GM23338 (cell line): ENCODE results near the gene GJB3. TPM values are rescaled to one million over a fixed set of nuclear protein-coding genes. Genes with fewer than 3 reads are reported as not detected.

Experiments used
- ATAC-seq: fragments of 200-7000 bp; cut with Tn5 transposase; 3 replicates; pipeline ENCODE4 v1.9.1; 2020
- DNase-seq: peaks from one replicate; pipeline ENCODE4 v3.0.0-alpha.2; 2015; ENCODE audit warnings: low spot score
- H2AFZ ChIP-seq: fragments of 200-600 bp; sonication (generic); 2 replicates; pipeline ENCODE4 v1.8.0; 2016; ENCODE audit warnings: antibody characterized with exemption, mild to moderate bottlenecking, moderate library complexity
- H3F3A ChIP-seq: fragments of 200-600 bp; sonication (generic); replicated peaks from 2 replicates; pipeline ENCODE4 v1.8.0; 2017; ENCODE audit warnings: antibody characterized with exemption, mixed run types, low read depth
- H3K27ac ChIP-seq: fragments of 200-600 bp; sonication (generic); 2 replicates; pipeline ENCODE4 v1.6.1; 2016; ENCODE audit warnings: low read depth
- H3K27me3 ChIP-seq: fragments of 200-600 bp; sonication (generic); 2 replicates; pipeline ENCODE4 v1.8.0; 2016; ENCODE audit warnings: mild to moderate bottlenecking, mixed run types, moderate library complexity; ENCODE audit not compliant: insufficient read depth
- H3K36me3 ChIP-seq: fragments of 200-600 bp; sonication (generic); 2 replicates; pipeline ENCODE4 v1.8.0; 2016; ENCODE audit warnings: mild to moderate bottlenecking; ENCODE audit not compliant: insufficient read depth
- H3K4me1 ChIP-seq: fragments of 200-600 bp; sonication (generic); 2 replicates; pipeline ENCODE4 v1.8.0; 2016; ENCODE audit warnings: mild to moderate bottlenecking, moderate library complexity; ENCODE audit not compliant: insufficient read depth
- H3K4me2 ChIP-seq: fragments of 200-600 bp; sonication (generic); 2 replicates; pipeline ENCODE4 v1.7.1; 2017; ENCODE audit warnings: mixed run types
- H3K4me3 ChIP-seq: fragments of 200-600 bp; sonication (generic); 2 replicates; pipeline ENCODE4 v1.6.1; 2016; ENCODE audit warnings: mixed run types
- H3K79me2 ChIP-seq: fragments of 200-600 bp; sonication (generic); replicated peaks from 2 replicates; pipeline ENCODE4 v1.8.0; 2017; ENCODE audit warnings: mild to moderate bottlenecking; ENCODE audit not compliant: insufficient read depth
- H3K9me2 ChIP-seq: fragments of 200-600 bp; sonication (generic); 2 replicates; pipeline ENCODE4 v1.8.0; 2017; ENCODE audit not compliant: insufficient read depth
- H4K20me1 ChIP-seq: fragments of 200-600 bp; sonication (generic); replicated peaks from 2 replicates; pipeline ENCODE4 v1.8.0; 2017; ENCODE audit warnings: mild to moderate bottlenecking; ENCODE audit not compliant: insufficient read depth
- H3K27ac Mint-ChIP-seq: 2 replicates; pipeline ENCODE4 v1.8.0; 2020; ENCODE audit warnings: inconsistent platforms, mild to moderate bottlenecking, moderate library complexity, mixed read lengths
- H3K27me3 Mint-ChIP-seq: 3 replicates; pipeline ENCODE4 v1.8.0; 2022; ENCODE audit warnings: low read depth, mild to moderate bottlenecking, moderate library complexity, mixed read lengths, inconsistent platforms; ENCODE audit not compliant: insufficient read depth, poor library complexity
- H3K36me3 Mint-ChIP-seq: 3 replicates; pipeline ENCODE4 v1.8.0; 2021; ENCODE audit warnings: low read depth, mild to moderate bottlenecking, inconsistent platforms, moderate library complexity, mixed read lengths
- H3K4me1 Mint-ChIP-seq: 3 replicates; pipeline ENCODE4 v1.8.0; 2020; ENCODE audit warnings: mild to moderate bottlenecking, inconsistent platforms, mixed read lengths
- H3K4me3 Mint-ChIP-seq: 3 replicates; pipeline ENCODE4 v1.8.0; 2021; ENCODE audit warnings: moderate library complexity, mild to moderate bottlenecking, inconsistent platforms, mixed read lengths
- H3K9me3 Mint-ChIP-seq: 3 replicates; pipeline ENCODE4 v1.8.0; 2020; ENCODE audit warnings: moderate library complexity, mild to moderate bottlenecking, inconsistent platforms, mixed read lengths
- CREB1 ChIP-seq: fragments of 250-450 bp; sonication (Bioruptor Pico); IDR thresholded peaks from 2 replicates; pipeline ENCODE4 v1.5.0; 2020; ENCODE audit warnings: low read depth, mild to moderate bottlenecking, moderate library complexity
- ETS1 ChIP-seq: IDR thresholded peaks from 2 replicates; pipeline ENCODE4 v1.6.1; 2016; ENCODE audit warnings: antibody characterized with exemption
- EZH2 ChIP-seq: fragments of 200-600 bp; sonication (generic); IDR thresholded peaks from one replicate; pipeline ENCODE4 v1.8.0; 2017; ENCODE audit warnings: antibody characterized with exemption, mild to moderate bottlenecking, low read depth; ENCODE audit not compliant: unreplicated experiment
- EZH2phosphoT487 ChIP-seq: fragments of 200-600 bp; sonication (generic); IDR thresholded peaks from one replicate; pipeline ENCODE4 v1.8.1; 2018; ENCODE audit warnings: antibody characterized with exemption; ENCODE audit not compliant: unreplicated experiment
- NANOG ChIP-seq: IDR thresholded peaks from 2 replicates; pipeline ENCODE4 v1.6.1; 2016; ENCODE audit warnings: antibody characterized with exemption, borderline replicate concordance
- ZNF114 ChIP-seq: fragments of 250-450 bp; sonication (Bioruptor Pico); IDR thresholded peaks from 2 replicates; pipeline ENCODE4 v1.5.0; 2020; ENCODE audit warnings: mild to moderate bottlenecking, moderate library complexity
- ZNF462 ChIP-seq: fragments of 250-450 bp; sonication (Bioruptor Pico); IDR thresholded peaks from 2 replicates; pipeline ENCODE4 v1.5.0; 2020; ENCODE audit warnings: mild to moderate bottlenecking, moderate library complexity
- polyA plus RNA-seq: library from polyadenylated mRNA; unstranded; fragments of >200 nt; fragmentation: Nextera tagmentation; extraction: Ambion mirVana; gene quantifications from 2 replicates; pipeline ENCODE4 v1.2.1, GENCODE V29; 2016
- total RNA-seq: library from RNA; depleted of rRNA; stranded (reverse); fragments of >200 nt; shearing (Covaris generic); gene quantifications from 2 replicates; pipeline ENCODE4 v1.2.3, GENCODE V29; 2014

The GJB3 gene
- total and polyA plus RNA-seq, 2 experiments from 2014 or later: 0.26 to 0.31 TPM

- no peak for TF ChIP-seq ZNF462 (CRISPR knock-in tag)
- TF ChIP-seq ETS1: no peak
- TF ChIP-seq EZH2: no peak
- no peak for TF ChIP-seq ZNF114 (CRISPR knock-in tag)
Measured at GRCh38 chr1:34743775-34744174, 37.2 kb upstream of the GJB3 start (continued).

GRCh38 chr1:34744851-34745250 is 36.2 kb upstream of the GJB3 start:
- Histone ChIP-seq H3K36me3 (no peaks in the 10 kb centered on the region), H3K4me1 (peaks cover 2% of the 10 kb centered on the region; the same call in 1 of the 2 replicates), H3K9me2 (no peaks in the 10 kb centered on the region), H4K20me1 (no peaks in the 10 kb centered on the region), H3F3A (no peaks in the 10 kb centered on the region), H3K27ac (no peak overlapping the region), H2AFZ (no peak overlapping the region), H3K4me3 (no peak overlapping the region), H3K4me2 (no peak overlapping the region), H3K79me2 (no peaks in the 10 kb centered on the region), H3K27me3 (no peaks in the 10 kb centered on the region)
- no peak overlapping the region for H3K27ac Mint-ChIP-seq
- peaks cover 4% of the 10 kb centered on the region for H3K27me3 Mint-ChIP-seq
- ATAC-seq (no peak), DNase-seq (no peak)
- H3K4me3 Mint-ChIP-seq: no peak overlapping the region
- H3K4me1 Mint-ChIP-seq: peaks cover 18% of the 10 kb centered on the region
- TF ChIP-seq EZH2phosphoT487 (no peak), NANOG (no peak), CREB1 (CRISPR knock-in tag) (no peak)
- H3K36me3 Mint-ChIP-seq: no peaks in the 10 kb centered on the region
- no peaks in the 10 kb centered on the region; the same call in 2 of the 3 replicates for H3K9me3 Mint-ChIP-seq
